Breast epithelium (tissue), 4 donors: ENCODE results near the gene VPS45. TPM values are rescaled to one million over a fixed set of nuclear protein-coding genes. Genes with fewer than 3 reads are reported as not detected.
A peak's percentile ranks its signal among the peaks of the same experiment; 100 is the strongest.

Source experiments
- DNase-seq, 2 donors: peaks; one replicate each; pipeline ENCODE4 v3.0.0-alpha.2; 2019; ENCODE audit warnings: low spot score in 2 of 2
- H3K27ac ChIP-seq, 2 donors: fragments of 200-600 bp; sonication (generic) in 1 of 2; one replicate each; pipeline ENCODE4 v1.5.1; 2016 to 2019; ENCODE audit warnings: mild to moderate bottlenecking in 1 of 2
- H3K27me3 ChIP-seq, 2 donors: fragments of 200-600 bp; sonication (generic) in 1 of 2; one replicate each; pipeline versions ENCODE4 v1.5.1 to v1.6.0; 2017 to 2019; ENCODE audit warnings: control low read depth in 1 of 2, mild to moderate bottlenecking in 1 of 2
- H3K36me3 ChIP-seq: fragments of 200-600 bp; one replicate; pipeline ENCODE4 v1.5.1; 2019
- H3K4me1 ChIP-seq, 2 donors: fragments of 200-600 bp; sonication (generic); one replicate each; pipeline ENCODE4 v1.5.1; 2016 to 2019; ENCODE audit warnings: control low read depth in 1 of 2
- H3K4me3 ChIP-seq, 3 donors: fragments of 200-600 bp; sonication (generic); 1 replicate in 2 of 3; 2 replicates in 1 of 3; pipeline ENCODE4 v1.5.1; 2016 to 2019; ENCODE audit warnings: mild to moderate bottlenecking in 3 of 3, moderate library complexity in 2 of 3
- H3K9me3 ChIP-seq, 2 donors: fragments of 200-600 bp; sonication (generic) in 1 of 2; one replicate each; pipeline ENCODE4 v1.5.1; 2016 to 2019; ENCODE audit warnings: control low read depth in 1 of 2
- CTCF ChIP-seq, 3 donors: fragments of 450-650 bp; IDR thresholded peaks; one replicate each; pipeline ENCODE4 v1.5.1; 2016 to 2017; ENCODE audit warnings: antibody characterized with exemption in 3 of 3, mild to moderate bottlenecking in 3 of 3, moderate library complexity in 3 of 3
- POLR2A ChIP-seq: fragments of 450-650 bp; IDR thresholded peaks from one replicate; pipeline ENCODE4 v1.6.1; 2016; ENCODE audit warnings: antibody characterized with exemption, mild to moderate bottlenecking, moderate library complexity
- POLR2AphosphoS5 ChIP-seq, 3 donors: sonication (generic); formaldehyde crosslinking; IDR thresholded peaks; one replicate each; pipeline ENCODE4 v1.6.1; 2017; ENCODE audit warnings: antibody characterized with exemption in 3 of 3
- intact Hi-C: fragments of 100-400 bp; cut with DNase I; formaldehyde crosslinking; loops from one replicate; pipeline ENCODE4 v1.15.1; 2023; ENCODE audit warnings: low total_unique reads
- total RNA-seq, 3 donors: library from RNA; depleted of rRNA; stranded (reverse); fragments of >200 nt; gene quantifications; one replicate each; pipeline ENCODE4 v1.1.0, GENCODE V29; 2016

The VPS45 gene
- total RNA-seq, 3 donors from 2014 or later: 37.1 to 72.0 (median 45.6) TPM

- peak overlapping the region; percentile 65 to 96 for H3K27ac ChIP-seq
- intact Hi-C loops: loop anchor here (5.0 kb wide), 1 partner anchor 1129 kb away; the partner anchor contains the start of gene ZNF687
- no peaks in the 10 kb centered on the region for H3K9me3 ChIP-seq
- H3K4me3 ChIP-seq: peak overlapping the region in 1 of 3 donors; percentile 49
- DNase-seq: no peak
- TF ChIP-seq POLR2AphosphoS5 (IDR thresholded peaks at IDR 0.05) (peak in 1 of 3 donors; percentile 18), CTCF (IDR thresholded peaks at IDR 0.05) (no peak)
- peaks cover 0 to 5% of the 10 kb centered on the region in 2 donors for H3K4me1 ChIP-seq
- no peaks in the 10 kb centered on the region for H3K27me3 ChIP-seq
- no peaks in the 10 kb centered on the region for H3K36me3 ChIP-seq
Observed at GRCh38 chr1:150152772-150153456, 85.3 kb downstream of the VPS45 start.

GRCh38 chr1:150154143-150154542, 86.6 kb downstream of the VPS45 start:
- DNase-seq: no peak
- H3K4me1 ChIP-seq: peaks cover 0 to 5% of the 10 kb centered on the region in 2 donors
- peak overlapping the region in 1 of 3 donors; percentile 33 for H3K4me3 ChIP-seq
- H3K27ac ChIP-seq: peak overlapping the region; percentile 65 to 83
- no peaks in the 10 kb centered on the region for H3K9me3 ChIP-seq
- intact Hi-C loops: loop anchor here (5.0 kb wide), 1 partner anchor 1128 kb away; the partner anchor contains the start of gene ZNF687
- TF ChIP-seq CTCF (IDR thresholded peaks at IDR 0.05) (no peak), POLR2AphosphoS5 (IDR thresholded peaks at IDR 0.05) (peak in 1 of 3 donors; percentile 11)
- no peaks in the 10 kb centered on the region for H3K36me3 ChIP-seq
- H3K27me3 ChIP-seq: no peaks in the 10 kb centered on the region

GRCh38 chr1:150155413-150156071, 88.0 kb downstream of the VPS45 start:
- no peak overlapping the region for H3K4me3 ChIP-seq
- H3K27ac ChIP-seq: peak overlapping the region; percentile 65 to 66
- H3K36me3 ChIP-seq: no peaks in the 10 kb centered on the region
- intact Hi-C loops: no loop called here
- DNase-seq: no peak
- no peak for TF ChIP-seq POLR2AphosphoS5 (IDR thresholded peaks at IDR 0.05)
- no peak for TF ChIP-seq POLR2A
- no peak for TF ChIP-seq CTCF (IDR thresholded peaks at IDR 0.05)
- H3K27me3 ChIP-seq: no peaks in the 10 kb centered on the region
- no peaks in the 10 kb centered on the region for H3K9me3 ChIP-seq
- peaks cover 0 to 5% of the 10 kb centered on the region in 2 donors for H3K4me1 ChIP-seq

- DNase-seq: no peak
- peak overlapping the region in 1 of 2 donors; percentile 52 for H3K27ac ChIP-seq
Observed at GRCh38 chr1:150156868-150157603, 89.5 kb downstream of the VPS45 start.

More at GRCh38 chr1:150156868-150157603, 89.5 kb downstream of the VPS45 start:
- intact Hi-C loops: no loop called here
- H3K36me3 ChIP-seq: no peaks in the 10 kb centered on the region
- H3K27me3 ChIP-seq: no peaks in the 10 kb centered on the region
- TF ChIP-seq CTCF (IDR thresholded peaks at IDR 0.05) (no peak), POLR2AphosphoS5 (IDR thresholded peaks at IDR 0.05) (no peak), POLR2A (no peak)
- no peak overlapping the region for H3K4me3 ChIP-seq
- peaks cover 0 to 2% of the 10 kb centered on the region in 2 donors for H3K4me1 ChIP-seq
- H3K9me3 ChIP-seq: no peaks in the 10 kb centered on the region
